Stimulated activated CD8-positive, alpha-beta memory T cell treated with anti-CD3 and anti-CD28 coated beads, Interleukin-7, amount 100 ng/mL, for 24 hours (primary cell): ENCODE data around the gene TXN.
"Not testable (repeated sequence)": the region's sequence is repeated elsewhere in the genome, so short reads cannot be mapped to it uniquely, and the experiment has no call there.

Experiments used
- DNase-seq: peaks from one replicate; pipeline ENCODE4 v3.0.0-alpha.2; 2020; ENCODE audit warnings: low read depth

The TXN gene

GRCh38 chr9:110208031-110208430 lies 48.3 kb downstream of the TXN start, which contains the start of gene C9orf152:
TSS of gene C9orf152 (minus strand) at chr9:110208159. CDS start at chr9:110207579, 580 bp downstream.
- no peak for DNase-seq

- no peak for DNase-seq
Measured at GRCh38 chr9:110207071-110207641, 49.2 kb downstream of the TXN start.

GRCh38 chr9:110206389-110206788 lies 49.9 kb downstream of the TXN start:
- DNase-seq = no peak

- not testable (repeated sequence) for DNase-seq
Measured at GRCh38 chr9:110205612-110206011, 50.7 kb downstream of the TXN start.

- no peak for DNase-seq
Measured at GRCh38 chr9:110202232-110202631, 54.1 kb downstream of the TXN start.

GRCh38 chr9:110199643-110200042 lies 56.7 kb downstream of the TXN start:
- no peak for DNase-seq

- no peak for DNase-seq
Measured at GRCh38 chr9:110198357-110198756, 58.0 kb downstream of the TXN start.

- DNase-seq = no peak
Measured at GRCh38 chr9:110197330-110198187, 58.7 kb downstream of the TXN start.

GRCh38 chr9:110196084-110196499 lies 60.2 kb downstream of the TXN start:
- not testable (repeated sequence) for DNase-seq
